ENCODE results near the gene TNFRSF6B.

Gene TNFRSF6B

GRCh38 chr20:63743210-63743970 is 46.9 kb downstream of the TNFRSF6B start:
- H3K4me3 ChIP-seq (ENCODE audit: low read depth, low read length): no peak overlapping the region
- TF ChIP-seq CTCF (IDR thresholded peaks at IDR 0.05; ENCODE audit: borderline replicate concordance, insufficient read depth, low read depth, low read length): no peak

DNA sequence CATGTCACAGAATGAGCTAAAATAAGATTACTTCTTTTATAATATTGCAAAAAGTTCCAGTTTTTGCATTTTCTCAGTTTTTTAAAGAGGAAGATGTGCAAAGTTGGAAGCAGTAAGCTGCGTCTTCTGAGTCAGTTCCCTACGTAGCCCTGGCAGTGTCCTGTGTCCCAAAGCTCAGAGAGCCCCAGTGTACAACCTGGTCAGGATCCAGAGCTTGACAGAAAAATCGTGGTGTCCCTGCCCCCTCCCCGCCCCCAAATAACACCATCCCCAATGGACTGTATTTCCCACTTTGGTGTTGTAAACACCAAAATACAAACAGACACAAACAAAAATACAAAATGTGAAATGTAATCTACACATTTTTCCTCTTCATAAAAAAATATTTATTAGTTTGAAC is 47.7 kb downstream of the TNFRSF6B start:
- no peak overlapping the region for H3K4me3 ChIP-seq (ENCODE audit: low read depth, low read length)
- no peak for TF ChIP-seq CTCF (IDR thresholded peaks at IDR 0.05; ENCODE audit: borderline replicate concordance, insufficient read depth, low read depth, low read length)

GRCh38 chr20:63744574-63745423 is 48.3 kb downstream of the TNFRSF6B start:
- no peak for TF ChIP-seq CTCF (IDR thresholded peaks at IDR 0.05; ENCODE audit: borderline replicate concordance, insufficient read depth, low read depth, low read length)
- H3K4me3 ChIP-seq (ENCODE audit: low read depth, low read length): no peak overlapping the region

DNA sequence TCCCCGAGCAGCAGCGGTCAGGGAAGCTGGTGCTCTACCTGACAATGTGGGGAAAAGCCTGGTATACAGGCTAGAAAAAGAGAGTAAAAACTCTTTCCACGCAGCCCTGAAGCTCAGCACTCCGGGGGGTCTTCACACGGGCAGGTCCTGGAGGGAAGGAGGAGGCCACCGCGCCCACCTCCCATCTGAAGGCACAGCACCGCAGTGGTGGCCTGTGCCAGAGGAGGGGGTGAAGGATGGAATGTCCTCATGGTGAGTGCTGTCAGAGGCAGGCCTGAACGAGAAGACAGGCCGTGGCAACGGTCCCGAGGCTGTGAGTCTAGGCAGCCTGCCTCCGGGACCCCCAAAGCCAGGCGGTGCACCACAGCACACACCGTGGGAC is 49.0 kb downstream of the TNFRSF6B start:
- no peak overlapping the region for H3K4me3 ChIP-seq (ENCODE audit: low read depth, low read length)
- no peak for TF ChIP-seq CTCF (IDR thresholded peaks at IDR 0.05; ENCODE audit: borderline replicate concordance, insufficient read depth, low read depth, low read length)

DNA sequence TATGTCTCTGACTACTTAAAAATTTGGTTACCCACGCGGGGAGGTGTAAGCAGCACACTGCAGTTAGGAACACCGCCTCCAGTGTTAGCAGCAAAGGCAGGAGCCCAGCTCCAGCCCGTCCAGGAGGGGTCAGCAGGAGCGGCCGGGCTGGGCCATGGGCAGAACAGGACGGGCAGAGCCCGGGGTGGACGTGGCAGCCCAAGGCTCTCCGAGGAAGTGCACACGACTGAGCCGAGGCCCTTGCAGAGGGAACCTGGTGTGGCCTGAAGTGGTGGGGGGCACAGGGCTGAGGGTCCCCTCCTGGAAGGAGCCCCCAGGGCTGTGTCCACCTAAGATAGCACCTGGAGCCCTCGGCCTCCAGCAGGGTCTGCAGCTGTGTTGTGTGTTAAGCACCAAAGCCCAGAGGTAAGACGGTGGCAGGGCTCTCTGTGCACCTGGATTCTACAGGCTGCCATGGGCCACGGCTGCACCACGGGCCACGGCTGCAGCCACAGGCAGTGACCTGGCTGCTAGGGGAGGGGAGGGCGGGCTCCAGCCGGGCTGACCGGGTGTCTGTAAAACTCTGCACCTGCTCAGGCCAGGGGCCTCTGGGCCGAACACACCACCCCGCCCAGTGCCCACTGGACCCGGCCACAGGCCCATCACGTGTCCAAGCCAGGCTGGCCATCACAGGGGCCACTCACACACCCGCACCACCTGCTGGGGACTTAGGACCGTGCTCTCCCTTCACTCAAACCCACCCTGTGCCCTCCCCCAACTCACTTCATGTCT is 49.7 kb downstream of the TNFRSF6B start:
- H3K4me3 ChIP-seq (ENCODE audit: low read depth, low read length): no peak overlapping the region
- no peak for TF ChIP-seq CTCF (IDR thresholded peaks at IDR 0.05; ENCODE audit: borderline replicate concordance, insufficient read depth, low read depth, low read length)

GRCh38 chr20:63746751-63747315 is 50.4 kb downstream of the TNFRSF6B start:
- no peak for TF ChIP-seq CTCF (IDR thresholded peaks at IDR 0.05; ENCODE audit: borderline replicate concordance, insufficient read depth, low read depth, low read length)

More at GRCh38 chr20:63746751-63747315, 50.4 kb downstream of the TNFRSF6B start:
- H3K4me3 ChIP-seq (ENCODE audit: low read depth, low read length): no peak overlapping the region

All from GM12875 (cell line).